Activated naive CD8-positive, alpha-beta T cell treated with anti-CD3 and anti-CD28 coated beads, Interleukin-2, amount 10 ng/mL, durations not matched to agents 7 days and 5 days (primary cell): Measurements from ENCODE around the gene HSF4. TPM values are rescaled to one million over a fixed set of nuclear protein-coding genes. Genes with fewer than 3 reads are reported as not detected.
A peak's percentile ranks its signal among the peaks of the same experiment; 100 is the strongest.

Experiments used
- ATAC-seq: fragments of 150-1000 bp; cut with Tn5 transposase; one replicate; pipeline ENCODE4 v1.10.0; 2021; ENCODE audit warnings: low read depth, moderate library complexity
- POLR2A ChIA-PET: fragments of 350-600 bp; sonication (Branson Sonifier 250); formaldehyde crosslinking; loops from one replicate; lab custom pipeline; 2021; ENCODE audit warnings: antibody characterized with exemption; lab: Charles Lee
- DNase-seq: peaks from one replicate; pipeline ENCODE4 v3.0.0; 2021
- H3K27ac Mint-ChIP-seq: one replicate; pipeline ENCODE4 v1.8.0; 2022; ENCODE audit warnings: mild to moderate bottlenecking, mixed read lengths
- H3K27me3 Mint-ChIP-seq: one replicate; pipeline ENCODE4 v1.8.0; 2022; ENCODE audit warnings: mild to moderate bottlenecking, moderate library complexity, mixed read lengths
- H3K36me3 Mint-ChIP-seq: one replicate; pipeline ENCODE4 v1.8.0; 2021; ENCODE audit warnings: mild to moderate bottlenecking, mixed read lengths
- H3K4me1 Mint-ChIP-seq: one replicate; pipeline ENCODE4 v1.8.0; 2021; ENCODE audit warnings: mixed read lengths
- H3K4me3 Mint-ChIP-seq: one replicate; pipeline ENCODE4 v1.8.0; 2022; ENCODE audit warnings: mild to moderate bottlenecking, moderate library complexity, mixed read lengths
- H3K9me3 Mint-ChIP-seq: one replicate; pipeline ENCODE4 v1.8.0; 2021; ENCODE audit warnings: mixed read lengths
- total RNA-seq, 2 experiments: library from RNA; stranded (reverse); gene quantifications; one replicate each; pipeline ENCODE4 v1.2.3, GENCODE V29; 2021

Gene HSF4
- total RNA-seq, 2 experiments from 2014 or later, result 61.5 to 76.8 TPM

DNA sequence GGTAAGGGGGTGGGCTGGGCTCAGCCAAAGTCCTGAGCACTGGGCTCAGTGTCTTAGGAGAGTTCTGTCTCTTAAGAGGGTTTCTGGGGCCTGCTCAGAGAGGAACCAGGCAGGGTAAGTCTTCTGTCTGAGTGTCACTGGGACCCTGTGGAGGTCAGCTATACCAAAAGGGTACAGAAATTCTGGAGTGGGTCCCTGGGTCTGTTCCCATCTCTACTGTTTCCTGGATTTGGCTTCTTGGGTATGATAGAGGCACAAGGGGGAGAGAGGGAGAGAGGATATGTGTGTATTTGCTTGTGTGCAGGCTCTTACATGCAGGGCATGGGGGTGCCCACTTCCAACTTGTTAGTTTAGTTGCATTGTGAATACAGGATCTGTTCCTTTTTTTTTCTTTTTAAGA, 29.0 kb downstream of the HSF4 start:
- POLR2A ChIA-PET, result interaction anchor here (1.1 to 1.4 kb wide), 4 partner anchors 10 to 179 kb away, joined by 3 to 11 read pairs (median 3); partner anchors contain the start of gene MATCAP1
- peaks cover 17% of the 10 kb centered on the region for H3K36me3 Mint-ChIP-seq
- no peak for DNase-seq

GRCh38 chr16:67194260-67194659, 29.7 kb downstream of the HSF4 start:
- DNase-seq, result no peak

More for the DNA sequence above, 29.0 kb downstream of the HSF4 start:
- H3K27ac Mint-ChIP-seq, result peak overlapping the region; percentile 86
- H3K4me1 Mint-ChIP-seq, result peaks cover 32% of the 10 kb centered on the region
- no peaks in the 10 kb centered on the region for H3K9me3 Mint-ChIP-seq
- no peaks in the 10 kb centered on the region for H3K27me3 Mint-ChIP-seq
- ATAC-seq, result no peak
- peak overlapping the region; percentile 95 for H3K4me3 Mint-ChIP-seq

DNA sequence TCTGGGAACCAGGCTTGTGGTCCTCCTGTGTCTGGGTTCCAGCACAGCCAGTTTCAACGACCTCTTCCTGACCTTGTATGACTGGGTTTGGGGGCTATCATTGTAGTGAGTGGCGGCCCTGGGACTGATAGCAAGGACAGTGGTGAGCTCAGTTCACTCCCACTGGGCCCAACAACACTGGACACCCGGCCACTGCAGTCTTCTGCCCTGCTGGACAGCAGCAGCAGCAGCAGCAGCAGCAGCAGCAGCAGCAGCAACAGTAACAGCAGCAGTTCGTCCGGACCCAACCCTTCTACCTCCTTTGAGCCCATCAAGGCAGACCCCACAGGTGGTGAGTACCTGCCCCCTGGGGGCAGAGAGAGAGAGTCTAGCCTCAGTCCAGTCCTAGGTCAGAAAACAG, 31.1 kb downstream of the HSF4 start:
- ATAC-seq, result no peak
- H3K27ac Mint-ChIP-seq, result peak overlapping the region; percentile 13
- H3K4me1 Mint-ChIP-seq, result peaks cover 32% of the 10 kb centered on the region
- POLR2A ChIA-PET, result no interaction called here
- peaks cover 19% of the 10 kb centered on the region for H3K36me3 Mint-ChIP-seq
- no peak for DNase-seq
- no peaks in the 10 kb centered on the region for H3K27me3 Mint-ChIP-seq
- no peaks in the 10 kb centered on the region for H3K9me3 Mint-ChIP-seq
- no peak overlapping the region for H3K4me3 Mint-ChIP-seq

More at GRCh38 chr16:67194260-67194659, 29.7 kb downstream of the HSF4 start:
- H3K9me3 Mint-ChIP-seq, result no peaks in the 10 kb centered on the region
- no peak overlapping the region for H3K27ac Mint-ChIP-seq
- no peaks in the 10 kb centered on the region for H3K27me3 Mint-ChIP-seq
- POLR2A ChIA-PET, result no interaction called here
- H3K4me1 Mint-ChIP-seq, result peaks cover 32% of the 10 kb centered on the region
- no peak for ATAC-seq
- peak overlapping the region; percentile 95 for H3K4me3 Mint-ChIP-seq
- peaks cover 17% of the 10 kb centered on the region for H3K36me3 Mint-ChIP-seq

- no peaks in the 10 kb centered on the region for H3K27me3 Mint-ChIP-seq
- ATAC-seq (no peak), DNase-seq (no peak)
- H3K27ac Mint-ChIP-seq, result peak overlapping the region; percentile 8
- H3K36me3 Mint-ChIP-seq, result peaks cover 19% of the 10 kb centered on the region
- H3K4me1 Mint-ChIP-seq, result peaks cover 26% of the 10 kb centered on the region
- no peak overlapping the region for H3K4me3 Mint-ChIP-seq
- no peaks in the 10 kb centered on the region for H3K9me3 Mint-ChIP-seq
- POLR2A ChIA-PET, result interaction anchor here (0.9 kb wide), 1 partner anchor 150 kb away, joined by 5 read pairs; no protein-coding TSS in a partner anchor
Observed at GRCh38 chr16:67196881-67197280, 32.3 kb downstream of the HSF4 start.

DNA sequence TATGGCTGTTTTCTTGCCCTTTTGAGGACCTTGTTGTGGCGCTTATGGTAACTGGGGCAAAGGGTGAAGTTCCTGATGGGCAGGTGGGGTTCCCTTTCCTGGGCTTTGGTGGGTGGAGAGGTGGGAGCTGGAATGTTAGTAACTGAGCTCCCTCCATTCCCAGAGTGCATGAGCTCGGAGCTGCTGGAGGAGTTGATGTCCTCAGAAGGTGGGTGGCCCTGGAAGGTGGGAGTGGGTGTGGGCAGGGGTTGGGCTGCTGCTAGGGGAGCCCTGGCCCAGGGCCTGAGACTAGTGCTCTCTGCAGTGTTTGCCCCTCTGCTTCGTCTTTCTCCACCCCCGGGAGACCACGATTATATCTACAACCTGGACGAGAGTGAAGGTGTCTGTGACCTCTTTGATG, 33.2 kb downstream of the HSF4 start:
- Mint-ChIP-seq H3K27me3 (no peaks in the 10 kb centered on the region), H3K4me1 (peaks cover 23% of the 10 kb centered on the region), H3K36me3 (peaks cover 17% of the 10 kb centered on the region), H3K9me3 (no peaks in the 10 kb centered on the region), H3K4me3 (no peak overlapping the region), H3K27ac (no peak overlapping the region)
- ATAC-seq, result no peak
- no peak for DNase-seq
- POLR2A ChIA-PET, result interaction anchor here (0.9 to 1.6 kb wide), 3 partner anchors 11 to 151 kb away, joined by 3 to 8 read pairs (median 5); partner anchors contain the start of gene TMEM208

DNA sequence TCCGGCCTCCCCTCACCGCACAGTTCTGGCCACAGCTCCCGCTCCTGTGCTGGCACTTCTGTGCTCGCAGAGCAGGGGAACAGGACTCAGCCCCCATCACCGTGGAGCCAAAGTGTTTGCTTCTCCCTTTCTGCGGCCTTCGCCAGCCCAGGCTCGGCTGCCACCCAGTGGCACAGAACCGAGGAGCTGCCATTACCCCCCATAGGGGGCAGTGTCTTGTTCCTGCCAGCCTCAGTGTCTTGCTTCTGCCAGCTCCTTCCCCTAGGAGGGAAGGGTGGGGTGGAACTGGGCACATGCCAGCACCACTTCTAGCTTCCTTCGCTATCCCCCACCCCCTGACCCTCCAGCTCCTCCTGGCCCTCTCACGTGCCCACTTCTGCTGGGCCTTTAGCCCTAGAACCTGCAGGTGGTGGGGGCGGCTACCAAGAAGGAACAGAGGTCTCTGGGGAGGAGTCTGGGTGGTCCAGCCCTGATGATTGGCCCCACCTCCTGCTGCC, 33.7 kb downstream of the HSF4 start:
- ATAC-seq, result peak; percentile 35
- Mint-ChIP-seq H3K27me3 (no peaks in the 10 kb centered on the region), H3K4me3 (no peak overlapping the region), H3K36me3 (peaks cover 15% of the 10 kb centered on the region), H3K4me1 (peaks cover 17% of the 10 kb centered on the region), H3K27ac (no peak overlapping the region), H3K9me3 (no peaks in the 10 kb centered on the region)
- POLR2A ChIA-PET, result interaction anchor here (1.0 to 1.6 kb wide), 2 partner anchors 10 to 29 kb away, joined by 3 to 8 read pairs; partner anchors contain the start of gene TMEM208
- DNase-seq, result no peak

GRCh38 chr16:67199011-67199807, 34.7 kb downstream of the HSF4 start, which contains the start of gene ELMO3:
ELMO3 (plus strand) TSS chr16:67199131; CDS start chr16:67199327, 196 bp downstream.
- Mint-ChIP-seq H3K9me3 (no peaks in the 10 kb centered on the region), H3K36me3 (peaks cover 15% of the 10 kb centered on the region), H3K27ac (no peak within 1 kb of the TSS), H3K27me3 (no peaks in the 10 kb centered on the region), H3K4me3 (no peak within 1 kb of the TSS), H3K4me1 (peaks cover 9% of the 10 kb centered on the region)
- POLR2A ChIA-PET, result no interaction called here
- ATAC-seq (no peak), DNase-seq (no peak)

DNA sequence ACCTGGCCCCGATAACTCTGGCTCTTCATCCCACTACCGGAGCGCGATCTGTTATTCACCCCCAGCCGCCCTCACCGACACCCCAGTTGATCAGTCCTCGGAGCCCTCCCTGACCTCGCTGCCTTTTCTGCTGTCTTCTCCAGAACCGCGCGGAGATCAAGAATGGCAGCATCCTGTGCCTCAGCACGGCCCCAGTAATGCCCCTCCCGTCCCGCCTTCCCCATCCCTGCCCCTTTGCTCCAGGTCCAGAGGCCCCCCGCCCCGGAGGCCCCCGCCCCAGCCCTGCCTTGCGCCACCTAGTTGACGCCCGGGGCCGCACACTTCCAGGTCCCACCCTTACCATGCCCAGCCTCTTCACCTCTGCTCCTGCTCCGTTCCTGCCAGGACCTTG, 35.3 kb downstream of the HSF4 start:
- POLR2A ChIA-PET, result no interaction called here
- Mint-ChIP-seq H3K9me3 (no peaks in the 10 kb centered on the region), H3K36me3 (peaks cover 15% of the 10 kb centered on the region), H3K27ac (no peak overlapping the region), H3K4me3 (no peak overlapping the region), H3K27me3 (no peaks in the 10 kb centered on the region), H3K4me1 (peaks cover 9% of the 10 kb centered on the region)
- DNase-seq (no peak), ATAC-seq (no peak)

DNA sequence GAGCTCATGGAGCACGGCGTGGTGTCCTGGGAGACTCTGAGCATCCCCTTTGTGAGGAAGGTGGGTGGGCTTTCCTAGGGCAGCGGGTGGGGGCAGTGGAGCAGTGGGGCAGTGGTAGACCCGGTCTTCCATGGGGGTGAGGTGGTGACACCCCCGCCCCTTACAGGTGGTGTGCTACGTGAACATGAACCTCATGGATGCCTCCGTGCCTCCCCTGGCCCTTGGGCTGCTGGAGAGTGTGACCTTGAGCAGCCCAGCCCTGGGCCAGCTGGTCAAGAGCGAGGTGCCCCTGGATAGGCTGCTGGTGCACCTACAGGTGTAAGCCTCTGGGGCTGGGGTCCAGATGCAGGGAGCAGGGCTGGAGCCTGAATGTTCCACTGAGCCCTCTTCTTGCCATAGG, 35.9 kb downstream of the HSF4 start:
- H3K9me3 Mint-ChIP-seq, result no peaks in the 10 kb centered on the region
- no peak overlapping the region for H3K27ac Mint-ChIP-seq
- no peak for DNase-seq
- POLR2A ChIA-PET, result no interaction called here
- no peak for ATAC-seq
- H3K36me3 Mint-ChIP-seq, result peaks cover 15% of the 10 kb centered on the region
- H3K4me1 Mint-ChIP-seq, result peaks cover 9% of the 10 kb centered on the region
- no peaks in the 10 kb centered on the region for H3K27me3 Mint-ChIP-seq
- no peak overlapping the region for H3K4me3 Mint-ChIP-seq

DNA sequence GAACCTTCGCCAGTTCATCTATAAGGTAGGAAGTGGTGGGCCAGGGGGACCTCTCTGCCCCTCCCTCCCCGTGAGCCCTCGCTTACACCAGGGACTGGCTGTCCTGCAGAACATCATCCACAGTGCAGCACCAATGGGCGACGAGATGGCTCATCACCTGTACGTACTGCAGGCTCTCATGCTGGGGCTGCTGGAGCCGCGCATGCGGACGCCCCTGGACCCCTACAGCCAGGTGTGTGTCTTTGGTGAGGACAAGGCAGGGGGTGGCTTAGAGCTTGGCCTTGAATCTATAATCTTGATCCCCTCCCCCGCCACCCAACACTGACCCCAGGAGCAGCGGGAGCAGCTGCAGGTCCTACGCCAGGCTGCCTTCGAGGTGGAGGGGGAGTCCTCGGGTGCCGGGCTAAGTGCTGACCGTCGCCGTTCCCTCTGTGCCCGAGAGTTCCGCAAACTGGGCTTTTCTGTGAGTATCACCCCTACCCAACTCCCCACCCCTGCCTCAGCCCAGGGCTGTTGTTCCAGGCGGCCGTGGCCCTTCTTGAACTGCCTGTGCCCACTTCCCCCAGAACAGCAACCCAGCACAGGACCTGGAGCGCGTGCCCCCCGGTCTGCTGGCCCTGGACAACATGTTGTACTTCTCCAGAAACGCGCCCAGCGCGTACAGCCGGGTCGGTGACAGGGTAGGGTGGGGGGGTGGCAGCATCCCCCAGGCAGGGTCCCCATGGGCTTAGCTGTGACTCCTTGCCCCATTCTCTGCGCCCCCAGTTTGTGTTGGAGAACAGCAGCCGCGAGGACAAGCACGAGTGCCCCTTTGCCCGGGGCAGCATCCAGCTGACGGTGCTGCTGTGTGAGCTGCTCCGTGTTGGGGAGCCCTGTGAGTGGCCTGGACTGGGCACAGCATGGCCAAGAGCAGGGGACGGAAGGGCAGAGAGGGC, 37.1 kb downstream of the HSF4 start:
- Mint-ChIP-seq H3K4me3 (no peak overlapping the region), H3K27ac (no peak overlapping the region), H3K4me1 (peaks cover 6% of the 10 kb centered on the region), H3K9me3 (no peaks in the 10 kb centered on the region), H3K36me3 (peaks cover 6% of the 10 kb centered on the region), H3K27me3 (no peaks in the 10 kb centered on the region)
- DNase-seq (no peak), ATAC-seq (no peak)
- POLR2A ChIA-PET, result no interaction called here

DNA sequence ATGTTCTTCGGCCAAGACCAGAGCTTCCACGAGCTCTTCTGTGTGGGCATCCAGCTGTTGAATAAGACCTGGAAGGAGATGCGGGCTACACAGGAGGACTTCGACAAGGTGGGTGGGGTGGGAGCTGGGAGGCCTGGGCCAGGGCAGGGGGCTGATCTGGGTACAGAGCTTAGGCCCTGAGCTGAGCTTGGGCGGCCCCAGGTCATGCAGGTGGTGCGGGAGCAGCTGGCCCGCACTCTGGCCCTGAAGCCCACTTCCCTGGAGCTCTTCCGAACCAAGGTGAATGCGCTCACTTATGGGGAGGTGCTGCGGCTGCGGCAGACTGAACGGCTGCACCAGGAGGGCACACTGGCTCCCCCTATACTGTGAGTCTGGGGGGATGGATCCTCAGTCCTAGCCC, 37.9 kb downstream of the HSF4 start:
- DNase-seq (no peak), ATAC-seq (no peak)
- H3K9me3 Mint-ChIP-seq, result no peaks in the 10 kb centered on the region
- H3K36me3 Mint-ChIP-seq, result peaks cover 2% of the 10 kb centered on the region
- H3K4me3 Mint-ChIP-seq, result no peak overlapping the region
- H3K27ac Mint-ChIP-seq, result no peak overlapping the region
- H3K4me1 Mint-ChIP-seq, result peaks cover 6% of the 10 kb centered on the region
- H3K27me3 Mint-ChIP-seq, result no peaks in the 10 kb centered on the region
- POLR2A ChIA-PET, result interaction anchor here (0.6 kb wide), 1 partner anchor 44 kb away, joined by 3 read pairs; no protein-coding TSS in a partner anchor

GRCh38 chr16:67202956-67203493, 38.5 kb downstream of the HSF4 start:
- Mint-ChIP-seq H3K36me3 (peaks cover 2% of the 10 kb centered on the region), H3K27ac (no peak overlapping the region), H3K27me3 (no peaks in the 10 kb centered on the region), H3K9me3 (no peaks in the 10 kb centered on the region), H3K4me1 (peaks cover 6% of the 10 kb centered on the region), H3K4me3 (no peak overlapping the region)
- ATAC-seq (no peak), DNase-seq (no peak)
- POLR2A ChIA-PET, result interaction anchor here (0.6 kb wide), 1 partner anchor 44 kb away, joined by 3 read pairs; no protein-coding TSS in a partner anchor
